ENCODE results near the gene ALPP.
"Not testable (repeated sequence)": the region's sequence is repeated elsewhere in the genome, so short reads cannot be mapped to it uniquely, and the experiment has no call there.

Gene ALPP

GRCh38 chr2:232378735-232379151 lies at the start of gene ALPP:
ALPP (plus strand) TSS chr2:232378751; CDS start chr2:232378803, 52 bp downstream.
- not testable (repeated sequence) for DNase-seq

- no peak for DNase-seq
Measured at GRCh38 chr2:232329716-232330067, 48.9 kb upstream of the ALPP start.

GRCh38 chr2:232330068-232330999 lies 48.2 kb upstream of the ALPP start:
- no peak for DNase-seq

GRCh38 chr2:232331061-232331460 lies 47.5 kb upstream of the ALPP start:
- DNase-seq: not testable (repeated sequence)

GRCh38 chr2:232331641-232332040 lies 46.9 kb upstream of the ALPP start:
- not testable (repeated sequence) for DNase-seq

GRCh38 chr2:232332244-232332939 lies 46.2 kb upstream of the ALPP start:
- DNase-seq: not testable (repeated sequence)

- DNase-seq: no peak
Measured at GRCh38 chr2:232332940-232333259, 45.7 kb upstream of the ALPP start.

GRCh38 chr2:232333361-232334135 lies 45.0 kb upstream of the ALPP start:
- no peak for DNase-seq

GRCh38 chr2:232334136-232334884 lies 44.2 kb upstream of the ALPP start:
- DNase-seq: not testable (repeated sequence)

GRCh38 chr2:232334885-232335205 lies 43.7 kb upstream of the ALPP start:
- DNase-seq: not testable (repeated sequence)

- not testable (repeated sequence) for DNase-seq
Measured at GRCh38 chr2:232335206-232335858, 43.2 kb upstream of the ALPP start.

GRCh38 chr2:232335859-232336215 lies 42.7 kb upstream of the ALPP start:
- DNase-seq: no peak

- DNase-seq: no peak
Measured at GRCh38 chr2:232336241-232336736, 42.3 kb upstream of the ALPP start.

- no peak for DNase-seq
Measured at GRCh38 chr2:232336981-232337720, 41.4 kb upstream of the ALPP start.

- DNase-seq: not testable (repeated sequence)
Measured at GRCh38 chr2:232338094-232338758, 40.3 kb upstream of the ALPP start.

- DNase-seq: no peak
Measured at GRCh38 chr2:232338759-232339106, 39.8 kb upstream of the ALPP start.

- no peak for DNase-seq
Measured at GRCh38 chr2:232339121-232340081, 39.1 kb upstream of the ALPP start.

GRCh38 chr2:232340171-232340935 lies 38.2 kb upstream of the ALPP start:
- no peak for DNase-seq

All from midbrain (tissue), 1 donor.